Eye (tissue), 1 donor: ENCODE results near the gene HDGFL1.

Experiments
- DNase-seq: peaks from one replicate; pipeline ENCODE4 v3.0.0-alpha.2; 2015

The HDGFL1 gene

GRCh38 chr6:22593895-22594294 lies 24.5 kb downstream of the HDGFL1 start:
- no peak for DNase-seq

- DNase-seq = no peak
These were observed 26.6 kb downstream of the HDGFL1 start for GRCh38 chr6:22596011-22596410.

- DNase-seq = peak; percentile 68
These were observed 29.0 kb downstream of the HDGFL1 start for GRCh38 chr6:22598339-22598738.

GRCh38 chr6:22600059-22600458 lies 30.7 kb downstream of the HDGFL1 start:
- DNase-seq = peak; percentile 76

GRCh38 chr6:22601984-22602383 lies 32.6 kb downstream of the HDGFL1 start:
- DNase-seq = no peak

- no peak for DNase-seq
These were observed 36.4 kb downstream of the HDGFL1 start for GRCh38 chr6:22605736-22606135.

- DNase-seq = no peak
These were observed 40.8 kb downstream of the HDGFL1 start for GRCh38 chr6:22610127-22610526.

- peak; percentile 48 for DNase-seq
These were observed 42.9 kb downstream of the HDGFL1 start for GRCh38 chr6:22612236-22612635.

GRCh38 chr6:22613051-22613450 lies 43.7 kb downstream of the HDGFL1 start:
- no peak for DNase-seq

- DNase-seq = peak; percentile 72
These were observed 44.3 kb downstream of the HDGFL1 start for GRCh38 chr6:22613695-22614094.

GRCh38 chr6:22614547-22614946 lies 45.2 kb downstream of the HDGFL1 start:
- DNase-seq = no peak

GRCh38 chr6:22621028-22621427 lies 51.7 kb downstream of the HDGFL1 start:
- no peak for DNase-seq
